NCI-H82 (cell line): ENCODE measurements around the gene ZNF607.
"Not testable (repeated sequence)": the region's sequence is repeated elsewhere in the genome, so short reads cannot be mapped to it uniquely, and the experiment has no call there.

Experiments
- DNase-seq: peaks from one replicate; lab custom pipeline; 2025; lab: John Stamatoyannopoulos, UW

ZNF607 gene

DNA sequence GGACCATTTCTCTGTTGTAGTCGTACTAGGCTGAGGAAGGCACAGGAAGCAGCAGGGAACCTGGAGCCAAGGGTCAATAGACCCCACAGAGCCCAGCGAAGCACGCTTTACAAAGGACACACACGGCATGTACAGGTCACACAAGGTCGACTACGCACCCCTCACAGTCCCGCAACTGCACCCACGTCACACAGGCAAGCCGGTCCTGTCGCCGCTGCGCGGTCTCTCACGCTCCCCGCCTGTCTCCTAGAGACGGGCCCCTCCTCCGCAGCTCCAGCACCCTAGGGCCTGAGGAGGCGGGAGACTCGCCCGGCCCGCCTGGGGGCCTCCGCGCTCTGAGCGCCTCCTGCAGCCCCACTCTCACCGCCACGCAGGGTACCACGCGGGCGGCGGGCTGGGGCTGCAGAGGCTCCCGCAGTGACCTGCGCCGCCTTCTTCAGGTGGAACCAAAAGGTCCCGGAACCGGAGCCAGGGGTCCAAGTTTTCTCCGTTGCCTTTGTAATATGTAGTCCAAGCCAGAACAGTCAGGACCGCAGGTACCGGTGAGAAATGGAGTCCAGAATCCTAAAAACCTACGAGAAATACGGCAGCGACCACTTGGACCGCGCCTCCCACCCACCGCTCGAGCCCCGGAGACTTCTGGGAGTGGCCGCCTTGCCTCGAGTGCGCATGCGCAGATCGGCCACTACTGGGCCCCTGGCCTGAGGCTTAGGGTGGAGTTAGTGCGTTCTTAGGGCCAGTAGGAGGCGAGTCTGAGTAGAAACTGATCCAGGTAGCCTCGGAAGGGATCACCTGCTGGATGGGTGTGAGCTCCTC is at the start of gene ZNF607:
ZNF607 (minus strand) TSS at position 651 of the 816 bp plus-strand sequence. CDS start 8,143 bp downstream, outside the sequence.
- peak; percentile 98 for DNase-seq

DNA sequence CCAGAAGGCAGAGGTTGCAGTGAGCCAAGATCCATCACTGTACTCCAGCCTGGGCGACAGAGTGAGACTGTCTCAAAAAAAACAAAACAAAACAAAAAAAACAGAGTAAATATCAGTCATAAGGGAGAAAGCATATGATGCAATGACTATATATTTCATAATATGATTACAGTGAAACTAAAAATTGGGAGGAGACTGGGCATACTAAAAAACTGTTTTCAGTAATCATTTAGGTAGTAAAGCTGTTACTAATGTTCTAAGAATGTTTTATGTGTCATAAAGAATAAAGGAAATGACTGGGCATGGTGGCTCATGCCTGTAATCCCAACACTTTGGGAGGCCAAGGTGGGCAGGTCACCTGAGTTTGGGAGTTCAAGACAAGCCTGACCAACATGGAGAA is 43.9 kb upstream of the ZNF607 start:
- no peak for DNase-seq

DNA sequence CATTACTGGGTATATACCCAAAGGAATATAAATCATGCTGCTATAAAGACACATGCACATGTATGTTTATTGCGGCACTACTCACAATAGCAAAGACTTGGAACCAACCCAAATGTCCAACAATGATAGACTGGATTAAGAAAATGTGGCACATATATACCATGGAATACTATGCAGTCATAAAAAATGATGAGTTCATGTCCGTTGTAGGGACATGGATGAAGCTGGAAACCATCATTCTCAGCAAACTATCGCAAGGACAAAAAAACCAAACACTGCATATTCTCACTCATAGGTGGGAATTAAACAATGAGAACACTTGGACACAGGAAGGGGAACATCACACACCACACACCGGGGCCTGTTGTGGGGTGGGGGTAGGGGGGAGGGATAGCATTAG is 38.1 kb upstream of the ZNF607 start:
- not testable (repeated sequence) for DNase-seq

DNA sequence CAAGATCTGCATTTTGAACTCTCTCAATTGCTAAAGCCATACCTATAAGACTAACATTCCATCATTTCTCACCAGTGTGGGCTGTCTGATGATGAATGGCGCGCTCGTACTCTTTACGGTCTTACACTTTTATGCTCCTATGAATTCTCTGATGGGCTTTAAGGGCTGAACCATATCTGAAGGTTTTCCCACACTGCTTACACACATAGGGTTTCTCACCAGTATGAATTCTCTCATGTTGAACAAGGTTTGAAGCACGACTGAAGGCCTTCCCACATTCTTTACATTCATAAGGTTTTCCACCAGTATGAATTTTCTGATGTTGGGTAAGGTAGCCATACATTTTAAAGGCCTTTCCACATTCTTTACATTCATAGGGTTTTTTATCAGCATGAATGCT is 18.8 kb upstream of the ZNF607 start:
- no peak for DNase-seq

DNA sequence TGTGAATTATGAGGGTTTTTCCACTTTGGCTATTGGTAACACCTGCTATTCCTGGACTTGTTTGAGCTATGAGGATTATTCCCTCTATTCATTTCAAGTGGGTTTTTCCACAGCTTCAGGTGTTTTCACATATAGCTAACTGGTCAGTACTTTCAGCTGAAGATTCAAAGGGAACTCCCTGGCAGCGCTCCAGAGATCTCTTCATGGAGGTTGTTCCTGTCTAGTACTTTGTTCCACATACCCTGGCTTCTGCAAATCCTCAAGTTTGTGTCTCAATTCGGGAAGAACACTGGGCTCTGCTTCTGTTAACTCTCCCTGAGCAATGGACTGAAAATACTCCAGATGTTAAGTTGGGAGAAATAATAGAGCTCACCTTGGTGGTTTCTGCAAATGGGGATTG is 5.6 kb upstream of the ZNF607 start:
- no peak for DNase-seq

DNA sequence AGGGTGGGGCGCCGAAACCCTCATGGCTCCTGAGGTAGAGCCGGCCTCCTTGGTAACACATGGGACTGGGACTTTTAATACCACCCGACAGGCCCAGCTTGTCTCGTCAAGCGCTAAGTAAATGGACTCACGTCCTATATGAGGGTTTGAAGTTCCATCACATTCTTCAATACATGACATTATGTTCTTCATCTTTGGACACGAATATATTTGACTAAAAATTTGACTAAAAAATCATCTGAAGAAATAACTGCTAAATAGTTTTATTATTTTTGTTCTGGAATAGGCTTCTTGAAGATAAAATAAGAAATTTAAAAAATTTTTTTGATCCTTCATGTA is 335 bp upstream of the ZNF607 start:
- no peak for DNase-seq

DNA sequence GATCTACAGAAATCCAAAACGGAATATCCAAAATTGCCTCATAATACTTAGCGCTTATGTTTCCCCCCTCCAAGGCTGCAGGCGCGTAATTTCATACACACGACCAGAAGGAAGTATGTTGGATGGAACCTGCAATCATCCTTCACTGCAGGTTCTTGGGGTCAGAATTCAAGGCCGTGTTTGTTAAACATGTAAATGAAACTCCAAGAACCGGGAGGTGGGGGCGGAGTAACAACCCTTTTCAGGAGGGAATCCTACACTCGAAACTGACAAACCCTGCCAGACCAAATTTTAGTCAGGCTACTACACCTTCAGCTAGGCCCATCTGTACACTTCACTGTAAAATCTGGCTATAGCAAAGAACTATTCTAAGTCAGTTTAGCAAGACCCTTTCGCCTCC is 1.3 kb downstream of the ZNF607 start:
- peak; percentile 45 for DNase-seq

DNA sequence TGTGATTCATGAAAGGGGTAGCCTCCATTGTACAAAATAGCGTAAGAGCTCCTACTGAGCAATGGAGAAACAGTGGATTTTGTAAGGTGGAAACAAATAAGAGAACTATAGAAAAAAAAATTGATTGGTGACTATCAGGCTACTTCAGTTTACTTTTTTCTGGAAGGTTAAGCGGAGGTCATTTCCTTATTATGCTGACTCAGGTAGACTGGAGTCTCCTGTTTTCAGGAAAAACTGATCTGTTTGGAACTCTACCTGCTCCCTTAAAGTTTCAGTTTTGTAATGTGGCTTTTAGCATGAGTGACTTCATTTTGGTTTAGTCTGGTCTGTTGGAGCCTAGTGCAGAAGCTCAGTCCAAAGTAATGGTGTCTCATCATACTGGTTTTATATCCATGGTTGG is 3.4 kb downstream of the ZNF607 start:
- no peak for DNase-seq

DNA sequence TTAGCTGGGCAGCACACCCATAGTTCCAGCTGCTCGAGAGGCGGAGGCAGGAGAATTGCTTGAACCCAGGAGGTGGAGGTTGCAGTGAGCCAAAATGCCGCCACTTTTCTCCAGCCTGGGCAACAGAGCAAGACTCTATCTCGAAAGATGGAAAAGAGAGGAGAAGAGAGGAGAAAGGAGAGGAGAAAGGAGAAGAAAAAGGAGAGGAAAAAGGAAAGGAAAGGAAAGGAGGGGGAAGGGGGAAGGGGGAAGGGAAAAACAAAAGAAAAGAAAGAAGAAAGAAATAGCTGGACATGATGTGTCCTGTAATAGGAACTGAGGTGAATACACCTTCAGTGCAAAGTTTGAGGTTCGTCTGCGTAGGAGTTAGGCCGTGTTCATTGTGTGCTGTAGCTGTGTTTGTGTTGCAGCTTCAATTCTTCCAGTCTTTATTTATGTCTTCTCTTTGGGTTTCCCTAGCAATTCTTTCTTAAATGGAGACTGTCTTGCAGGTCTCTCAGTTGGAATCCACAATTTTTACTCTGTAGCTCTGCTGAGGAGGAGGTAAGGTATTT is 13.4 kb downstream of the ZNF607 start:
- no peak for DNase-seq

DNA sequence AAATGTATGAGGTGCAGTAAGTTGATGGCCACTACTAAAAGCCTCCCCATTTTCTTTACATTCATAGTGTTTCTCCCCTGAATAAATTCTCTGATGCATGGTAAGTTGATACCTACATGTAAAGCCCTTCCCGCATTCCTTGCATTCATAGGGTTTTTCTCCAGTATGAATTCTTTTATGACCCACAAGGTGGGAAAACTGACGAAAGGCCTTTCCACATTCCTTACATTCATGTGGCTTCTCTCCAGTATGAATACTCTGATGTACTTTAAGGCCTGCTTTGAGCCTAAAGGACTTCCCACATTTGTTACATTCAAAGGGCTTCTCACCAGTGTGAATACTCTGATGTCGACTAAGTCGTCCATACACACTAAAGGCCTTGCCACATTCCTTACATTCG is 20.5 kb downstream of the ZNF607 start:
- DNase-seq, result no peak

DNA sequence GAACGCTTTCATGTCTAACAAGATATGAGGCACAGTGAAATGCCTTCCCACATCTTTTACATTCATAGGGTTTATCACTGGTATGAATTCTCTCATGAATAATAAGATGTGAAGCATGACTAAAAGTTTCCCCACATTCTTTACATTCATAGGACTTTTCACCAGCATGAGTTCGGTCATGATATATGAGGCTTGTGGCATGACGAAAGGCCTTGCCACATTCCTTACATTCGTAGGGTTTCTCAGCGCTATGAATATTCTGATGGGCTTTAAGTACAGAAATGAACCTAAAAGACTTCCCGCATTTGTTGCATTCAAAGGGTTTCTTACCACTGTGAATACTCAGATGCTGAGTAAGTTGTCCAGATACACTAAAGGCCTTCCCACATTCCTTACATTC is 21.3 kb downstream of the ZNF607 start:
- DNase-seq, result no peak

DNA sequence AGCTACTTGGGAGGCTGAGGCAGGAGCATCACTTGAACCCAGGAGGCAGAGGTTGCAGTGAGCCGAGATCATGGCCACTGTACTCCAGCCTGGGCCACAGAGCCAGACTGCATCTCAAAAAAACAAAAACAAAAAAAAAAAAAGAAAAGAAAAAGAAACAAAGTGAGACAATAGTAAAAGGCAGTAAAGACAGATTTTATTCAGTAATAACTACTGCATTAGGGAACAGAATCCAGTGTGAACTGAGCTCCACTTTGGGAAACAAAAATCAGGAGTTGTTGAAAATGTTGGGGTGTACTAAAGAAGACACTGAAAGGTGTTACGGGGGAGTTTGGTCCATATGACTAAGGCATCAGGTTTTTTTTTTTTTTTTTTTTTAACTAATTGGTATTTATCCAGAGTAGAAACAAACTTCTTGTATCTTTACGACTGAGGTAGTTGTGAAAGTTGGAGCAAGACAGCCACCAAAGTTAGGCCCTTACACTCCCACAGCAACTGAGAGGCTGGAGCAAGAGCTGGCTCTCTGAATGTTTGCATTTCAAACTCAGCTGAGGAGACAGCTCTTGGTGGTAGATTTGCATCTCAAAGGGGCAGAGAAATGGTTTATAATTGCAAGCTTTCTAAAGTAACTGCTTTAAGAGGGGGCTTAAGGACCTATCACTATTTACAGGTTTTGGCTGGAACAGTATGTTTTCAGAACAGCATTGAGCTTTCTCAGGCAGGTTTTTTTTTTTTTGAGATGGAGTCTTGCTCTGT is 24.2 kb downstream of the ZNF607 start:
- no peak for DNase-seq

DNA sequence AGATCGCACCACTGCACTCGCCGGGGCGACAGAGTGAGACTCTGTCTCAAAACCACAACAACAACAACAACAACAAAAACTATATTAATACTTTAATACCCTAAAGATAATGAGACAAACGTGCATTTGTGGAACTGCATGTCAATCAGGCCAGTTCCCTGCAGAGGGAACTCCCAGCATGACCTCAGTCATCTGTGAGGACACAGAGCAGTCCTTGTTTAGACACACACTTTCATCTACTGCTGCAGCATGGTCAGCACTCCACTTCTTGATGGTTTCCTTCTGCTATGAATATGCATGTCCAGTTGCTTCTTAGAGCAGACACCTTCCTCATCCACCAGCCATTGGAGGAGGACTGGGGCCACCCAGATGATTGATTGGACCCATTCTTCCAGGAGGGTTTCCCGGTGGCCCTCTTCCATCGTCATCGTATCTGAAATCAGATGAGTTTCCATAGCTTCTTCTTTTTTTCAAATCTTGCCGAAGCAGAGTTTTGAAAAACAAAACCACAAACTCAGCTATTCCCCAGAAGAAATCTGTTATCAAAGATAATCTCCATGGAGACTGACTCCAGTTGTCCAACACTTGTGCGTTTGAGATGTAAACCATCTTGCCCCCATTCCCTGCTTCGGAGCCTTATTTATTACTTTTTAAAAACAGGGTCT is 26.5 kb downstream of the ZNF607 start:
- DNase-seq, result no peak

DNA sequence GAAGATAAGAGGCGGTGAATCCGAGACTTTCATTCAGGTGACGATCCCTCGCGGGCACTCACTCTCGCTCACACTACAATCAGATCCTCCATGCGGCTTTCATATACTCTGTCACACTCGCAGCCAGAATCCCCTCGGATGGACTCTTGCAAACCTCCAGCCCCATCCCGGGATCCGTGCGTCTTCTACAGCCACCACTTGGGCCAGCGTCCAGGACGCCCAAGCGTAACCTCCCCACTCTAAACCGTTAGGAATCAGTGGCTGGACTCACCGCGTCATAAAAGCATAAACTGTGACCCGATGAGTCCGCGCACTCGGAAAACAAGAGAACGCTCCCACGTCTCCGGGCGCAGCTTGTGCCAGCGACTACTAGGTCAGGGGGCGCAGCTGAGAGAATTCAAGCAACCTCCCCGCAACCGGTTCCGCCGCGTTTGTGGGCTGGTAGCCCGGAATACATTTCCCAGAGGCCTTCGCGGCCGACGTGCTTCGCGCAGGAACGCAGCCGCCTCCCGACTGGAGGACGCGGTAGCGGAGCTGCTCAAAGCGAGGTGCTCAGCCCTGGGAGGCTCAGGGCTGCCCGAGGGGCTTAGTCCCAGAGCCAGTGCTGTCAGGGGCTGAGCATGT is 27.6 kb downstream of the ZNF607 start:
- peak; percentile 94 for DNase-seq

DNA sequence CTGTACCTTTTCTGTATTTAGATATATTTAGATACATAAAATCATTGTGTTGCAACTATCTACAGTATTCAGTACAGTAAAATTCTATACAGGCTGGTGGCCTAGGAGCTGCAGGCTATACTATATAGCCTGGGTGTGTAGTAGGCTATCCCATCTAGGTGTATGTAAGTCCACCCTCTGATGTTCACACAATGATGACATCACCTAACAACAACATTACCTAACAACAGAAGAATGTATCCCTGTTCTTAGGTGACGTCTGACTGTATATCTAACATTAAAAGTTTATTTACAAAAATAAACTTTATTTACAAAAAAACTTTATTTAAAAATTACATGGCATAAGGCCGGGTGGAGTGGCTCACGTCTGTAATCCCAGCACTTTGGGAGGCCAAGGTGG is 36.0 kb downstream of the ZNF607 start:
- no peak for DNase-seq

DNA sequence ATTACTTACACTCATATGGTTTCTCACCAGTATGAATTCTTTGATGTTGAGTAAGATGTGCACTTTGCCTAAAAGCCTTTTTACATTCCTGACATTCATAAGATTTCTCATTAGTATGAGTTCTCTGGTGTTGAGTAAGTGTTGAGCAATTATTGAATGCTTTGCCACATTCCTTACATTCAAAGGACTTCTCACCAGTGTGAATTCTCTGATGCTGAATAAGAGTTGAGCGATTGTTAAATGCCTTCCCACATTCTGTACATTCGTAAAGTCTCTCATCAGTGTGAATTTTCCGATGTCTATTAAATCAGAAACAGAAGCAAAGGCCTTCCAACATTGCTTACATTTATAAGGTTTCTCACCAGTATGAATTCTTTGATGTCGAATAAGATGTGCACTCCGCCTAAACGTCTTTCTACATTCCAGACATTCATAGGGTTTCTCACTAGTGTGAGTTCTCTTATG is 50.1 kb downstream of the ZNF607 start:
- DNase-seq, result no peak

DNA sequence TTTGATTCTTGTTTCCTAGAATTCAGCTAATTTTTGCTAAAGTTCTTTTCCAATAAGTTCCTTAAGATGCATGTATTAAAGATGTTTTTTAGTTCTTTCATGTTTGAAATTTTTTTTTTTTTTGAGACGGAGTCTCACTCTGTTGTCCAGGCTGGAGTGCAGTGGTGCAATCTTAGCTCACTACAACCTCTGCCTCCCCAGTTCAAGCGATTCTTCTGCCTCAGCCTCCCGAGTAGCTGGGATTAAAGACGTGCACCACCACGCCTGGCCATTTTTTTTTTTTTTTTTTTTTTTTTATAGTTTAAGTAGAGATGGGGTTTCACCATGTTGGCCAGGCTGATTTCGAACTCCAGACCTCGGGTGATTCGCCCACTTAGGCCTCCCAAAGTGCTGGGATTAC is 62.4 kb downstream of the ZNF607 start:
- not testable (repeated sequence) for DNase-seq

DNA sequence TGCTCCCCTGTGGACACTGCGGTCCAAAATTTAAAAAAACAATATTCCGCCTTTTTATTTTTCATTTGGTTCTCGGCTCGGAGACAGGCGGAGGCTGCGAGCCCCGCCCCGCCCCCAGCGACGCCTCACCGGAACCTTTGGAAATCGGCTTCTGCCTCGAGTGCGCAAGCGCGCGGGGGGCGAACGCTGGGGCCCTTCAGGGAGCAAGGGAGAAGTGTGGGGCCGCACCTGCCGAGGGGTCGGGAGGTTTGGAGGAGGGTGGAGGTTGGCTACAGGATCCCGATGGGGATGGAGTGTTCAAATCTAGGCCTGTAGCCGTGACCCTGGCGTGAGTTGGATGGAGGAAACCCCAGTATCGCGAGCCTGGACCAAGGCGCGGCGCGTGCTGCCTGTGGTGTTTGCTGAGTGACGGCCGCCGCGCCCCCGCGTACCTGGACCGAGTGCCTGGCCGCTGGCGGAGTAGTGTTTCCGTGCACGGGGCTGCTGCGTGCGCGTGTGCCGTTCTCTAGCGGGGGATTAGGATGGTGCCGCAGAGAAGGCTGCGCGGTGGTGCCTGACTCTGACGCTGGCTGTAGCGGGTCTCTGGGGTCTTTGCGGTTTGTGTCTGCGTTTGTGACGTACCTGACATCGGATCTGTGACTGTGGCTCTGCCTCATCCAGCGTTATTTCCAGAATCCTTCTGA is 63.7 kb downstream of the ZNF607 start:
- DNase-seq, result peak; percentile 94

DNA sequence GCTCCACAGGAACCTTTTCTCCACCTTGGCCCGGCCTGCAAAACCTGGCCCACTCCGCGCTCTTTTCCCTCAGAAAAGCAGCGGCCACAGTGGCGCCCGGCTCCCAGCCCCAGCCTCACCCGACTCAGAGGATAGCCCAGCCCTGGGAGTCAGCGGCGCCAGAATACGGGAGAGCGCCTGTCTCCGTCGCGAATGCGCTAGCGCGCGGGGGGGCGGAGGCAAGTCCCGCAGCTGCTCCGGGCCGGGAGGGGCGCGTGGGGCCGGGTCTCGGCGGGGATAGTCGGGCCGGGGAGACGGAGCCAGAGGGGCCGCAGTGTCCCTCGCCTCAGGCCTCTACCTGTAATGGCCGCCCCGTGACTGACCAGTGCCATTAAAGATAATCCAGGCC is 64.3 kb downstream of the ZNF607 start, which contains the start of gene ZFP30:
ZFP30 (minus strand) TSS at position 165 of the 388 bp plus-strand sequence. CDS start 7,643 bp downstream, outside the sequence.
- DNase-seq, result peak; percentile 96

DNA sequence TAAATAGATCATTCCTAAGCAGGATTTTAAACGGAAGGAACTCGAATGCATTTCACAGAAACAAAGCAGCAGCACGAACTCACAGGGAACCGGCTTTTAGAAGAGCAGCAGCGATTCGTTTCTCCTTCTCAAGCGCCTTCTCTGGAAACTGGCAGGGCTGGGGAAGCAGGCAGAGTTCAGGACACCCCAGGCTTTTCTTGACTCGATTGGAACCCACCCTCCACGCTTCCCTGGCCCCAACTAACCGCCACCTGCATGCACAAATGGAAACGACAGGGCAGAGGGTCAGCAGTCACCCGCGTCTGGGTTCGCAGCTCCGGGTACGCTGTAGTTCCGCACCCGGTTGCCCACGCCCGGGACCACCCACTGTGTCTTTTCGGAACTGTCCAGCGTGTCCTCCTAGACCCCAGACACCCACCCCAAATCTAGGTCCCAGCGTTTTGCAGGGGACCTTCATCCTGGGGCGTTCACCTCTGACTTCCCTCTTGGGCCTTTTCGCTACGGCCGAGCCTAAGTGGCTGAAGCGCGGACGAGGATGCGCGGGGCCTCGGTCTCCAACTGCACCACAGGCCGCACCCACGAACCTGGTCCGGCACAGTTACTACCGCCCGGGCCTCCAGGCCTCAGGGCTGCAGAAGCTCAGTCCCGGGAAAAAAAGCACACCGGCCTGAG is 64.8 kb downstream of the ZNF607 start:
- peak; percentile 81 for DNase-seq

DNA sequence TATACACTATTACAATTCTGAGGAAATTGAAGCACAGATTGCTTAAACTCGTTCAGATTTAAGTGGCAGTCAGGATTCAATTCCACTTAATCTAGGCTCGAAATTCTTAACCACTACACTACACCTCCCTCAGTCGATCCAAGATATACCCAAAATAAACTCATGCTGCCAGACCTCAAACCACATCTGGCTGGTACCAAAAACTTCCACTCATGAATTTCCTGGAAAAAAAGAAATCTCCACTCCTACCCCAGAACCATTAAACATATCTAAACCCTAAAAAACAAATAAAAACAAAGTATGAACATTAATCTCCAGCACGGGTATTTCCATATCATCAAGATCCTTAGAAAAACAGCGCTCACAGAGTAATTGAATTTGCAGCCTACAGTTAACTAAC is 65.4 kb downstream of the ZNF607 start:
- DNase-seq, result peak; percentile 36
